HG02885 (cell line): ENCODE measurements around the gene MT3.

ENCODE experiments used
- ATAC-seq: cut with Tn5 transposase; IDR thresholded peaks from one replicate; pipeline ENCODE4 v1.9.1; 2021; ENCODE audit warnings: mild to moderate bottlenecking; ENCODE audit not compliant: unreplicated experiment, poor library complexity

The MT3 gene

GRCh38 chr16:56625943-56626654 lies 36.8 kb downstream of the MT3 start:
- no peak for ATAC-seq

GRCh38 chr16:56626685-56627084 lies 37.4 kb downstream of the MT3 start:
- ATAC-seq = no peak

- no peak for ATAC-seq
Observed at GRCh38 chr16:56628486-56629350, 39.4 kb downstream of the MT3 start.

- ATAC-seq = no peak
Observed at GRCh38 chr16:56629531-56629930, 40.2 kb downstream of the MT3 start.

- peak; percentile 89 for ATAC-seq
Observed at GRCh38 chr16:56630134-56630533, 40.8 kb downstream of the MT3 start.

GRCh38 chr16:56631197-56631596 lies 41.9 kb downstream of the MT3 start:
- ATAC-seq = no peak

GRCh38 chr16:56631832-56632155 lies 42.5 kb downstream of the MT3 start:
- no peak for ATAC-seq

GRCh38 chr16:56632156-56632847 lies 43.0 kb downstream of the MT3 start, which contains the start of gene MT1M:
Gene MT1M, plus strand, starts transcription at chr16:56632659. Its CDS starts 73 bp downstream, at chr16:56632732.
- ATAC-seq = no peak

GRCh38 chr16:56632848-56633365 lies 43.6 kb downstream of the MT3 start:
- ATAC-seq = no peak

- no peak for ATAC-seq
Observed at GRCh38 chr16:56633535-56633934, 44.2 kb downstream of the MT3 start.

GRCh38 chr16:56634715-56635440 lies 45.5 kb downstream of the MT3 start:
- ATAC-seq = no peak

GRCh38 chr16:56635441-56635967 lies 46.2 kb downstream of the MT3 start:
- no peak for ATAC-seq

- no peak for ATAC-seq
Observed at GRCh38 chr16:56636616-56637413, 47.5 kb downstream of the MT3 start.

GRCh38 chr16:56637814-56638750 lies 48.8 kb downstream of the MT3 start, which contains the start of gene MT1A:
Gene MT1A, plus strand, starts transcription at chr16:56638666. Its CDS starts 73 bp downstream, at chr16:56638739.
- ATAC-seq = no peak

GRCh38 chr16:56639045-56639444 lies 49.7 kb downstream of the MT3 start:
- no peak for ATAC-seq

- ATAC-seq = no peak
Observed at GRCh38 chr16:56640076-56640475, 50.7 kb downstream of the MT3 start.
